Stimulated activated CD8-positive, alpha-beta memory T cell treated with anti-CD3 and anti-CD28 coated beads, Interleukin-12 subunit alpha, Interleukin-12 subunit beta, amount 100 ng/mL, for 24 hours (primary cell): ENCODE data around the gene USP22.
"Not testable (repeated sequence)": the region's sequence is repeated elsewhere in the genome, so short reads cannot be mapped to it uniquely, and the experiment has no call there.

Experiments used
- DNase-seq: peaks from one replicate; pipeline ENCODE4 v3.0.0-alpha.2; 2020; ENCODE audit errors: extremely low read depth

Gene USP22

DNA sequence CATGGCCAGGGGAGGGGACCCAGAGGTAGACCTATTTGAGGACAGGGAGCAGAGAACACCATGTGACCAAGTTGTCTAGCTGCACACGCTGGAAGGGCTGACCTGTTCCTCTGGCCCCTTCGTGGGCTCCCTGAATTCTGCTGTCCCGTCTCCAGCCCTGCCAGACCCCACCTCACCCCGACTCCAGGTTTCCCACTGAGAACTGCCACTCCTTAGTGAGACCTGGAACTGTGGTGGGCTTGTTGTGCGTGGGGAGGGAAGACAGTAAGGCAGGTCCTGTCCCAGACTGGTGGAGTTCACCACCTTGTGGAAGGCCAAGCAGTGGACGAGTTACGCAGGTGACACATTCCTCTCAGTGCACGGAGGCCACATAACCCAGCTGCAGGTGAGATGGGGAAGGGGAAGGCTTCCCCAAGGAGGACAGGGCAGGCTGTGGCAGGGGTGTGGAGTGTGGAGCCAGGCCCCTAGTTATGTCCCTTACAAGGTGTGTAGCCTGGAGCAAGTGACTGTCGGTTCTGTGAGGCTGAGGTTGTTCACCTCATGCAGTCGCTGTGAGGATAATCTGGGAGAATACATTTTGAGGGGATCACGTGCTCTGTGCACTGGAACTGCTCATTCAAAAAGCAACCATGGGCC is 54.7 kb downstream of the USP22 start:
- DNase-seq: no peak

DNA sequence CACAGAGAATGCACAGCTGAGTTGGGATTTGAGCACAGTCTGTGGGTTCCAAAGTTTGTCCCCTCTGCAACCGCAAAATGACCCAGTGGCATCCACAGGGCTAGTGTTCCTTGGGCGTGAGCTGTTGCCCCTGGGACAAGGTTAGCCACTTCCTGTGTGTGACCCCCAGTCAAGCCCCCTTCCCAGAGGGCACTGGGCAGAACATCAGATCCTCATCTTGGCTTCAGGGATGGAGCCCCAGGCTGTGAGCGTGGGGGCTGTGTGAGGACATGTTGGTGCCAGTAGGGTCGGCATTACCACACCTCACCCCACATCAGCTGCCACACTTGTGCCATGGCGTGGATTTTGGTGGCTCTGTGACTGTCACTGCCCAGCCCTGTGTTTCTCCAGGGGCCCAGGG is 55.3 kb downstream of the USP22 start:
- no peak for DNase-seq

DNA sequence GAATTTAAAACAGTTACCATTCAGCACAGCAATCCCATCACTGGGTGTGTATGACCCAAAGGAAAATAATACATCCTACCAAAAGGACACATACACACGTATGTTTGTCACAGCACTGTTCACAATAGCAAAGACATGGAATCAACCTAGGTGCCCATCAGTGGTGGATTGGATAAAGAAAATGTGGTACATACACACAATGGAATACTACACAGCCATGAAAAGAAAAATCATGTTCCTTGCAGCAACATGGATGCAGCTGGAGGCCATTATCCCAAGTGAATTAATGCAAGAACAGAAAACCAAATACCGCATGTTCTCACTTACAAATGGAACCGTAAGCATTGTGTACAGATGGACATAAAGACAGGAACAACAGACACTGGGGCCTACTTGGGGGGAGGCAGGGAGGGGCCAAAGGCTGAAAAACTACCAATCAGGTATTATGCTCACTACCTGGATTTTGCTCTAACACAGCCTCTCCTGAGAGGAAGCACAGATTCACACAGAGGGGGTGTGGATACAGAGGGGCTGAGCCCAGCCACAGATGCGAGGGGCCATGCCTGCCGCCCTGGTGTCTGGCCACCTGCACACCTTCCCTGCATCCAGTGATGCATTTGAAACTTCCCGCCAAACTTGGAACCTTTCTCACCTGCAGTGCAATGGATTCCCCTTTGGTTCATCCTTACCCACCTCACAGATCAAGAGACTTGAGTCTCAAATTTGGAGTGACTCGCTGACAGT is 55.9 kb downstream of the USP22 start:
- DNase-seq: no peak

DNA sequence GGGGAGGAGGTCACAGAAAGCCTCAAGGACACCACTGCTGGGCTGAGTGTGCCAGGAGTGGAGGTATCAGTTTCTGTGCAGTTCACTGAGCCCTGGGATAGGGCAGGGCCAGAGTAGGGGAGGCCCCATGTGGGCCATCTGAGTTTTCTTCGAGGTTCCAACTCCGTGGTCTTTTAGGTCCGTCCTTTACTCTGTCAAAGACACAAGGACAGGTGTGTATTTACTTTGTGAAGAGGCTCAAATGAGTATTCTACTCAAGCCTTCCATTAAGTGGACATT is 59.5 kb downstream of the USP22 start:
- no peak for DNase-seq

DNA sequence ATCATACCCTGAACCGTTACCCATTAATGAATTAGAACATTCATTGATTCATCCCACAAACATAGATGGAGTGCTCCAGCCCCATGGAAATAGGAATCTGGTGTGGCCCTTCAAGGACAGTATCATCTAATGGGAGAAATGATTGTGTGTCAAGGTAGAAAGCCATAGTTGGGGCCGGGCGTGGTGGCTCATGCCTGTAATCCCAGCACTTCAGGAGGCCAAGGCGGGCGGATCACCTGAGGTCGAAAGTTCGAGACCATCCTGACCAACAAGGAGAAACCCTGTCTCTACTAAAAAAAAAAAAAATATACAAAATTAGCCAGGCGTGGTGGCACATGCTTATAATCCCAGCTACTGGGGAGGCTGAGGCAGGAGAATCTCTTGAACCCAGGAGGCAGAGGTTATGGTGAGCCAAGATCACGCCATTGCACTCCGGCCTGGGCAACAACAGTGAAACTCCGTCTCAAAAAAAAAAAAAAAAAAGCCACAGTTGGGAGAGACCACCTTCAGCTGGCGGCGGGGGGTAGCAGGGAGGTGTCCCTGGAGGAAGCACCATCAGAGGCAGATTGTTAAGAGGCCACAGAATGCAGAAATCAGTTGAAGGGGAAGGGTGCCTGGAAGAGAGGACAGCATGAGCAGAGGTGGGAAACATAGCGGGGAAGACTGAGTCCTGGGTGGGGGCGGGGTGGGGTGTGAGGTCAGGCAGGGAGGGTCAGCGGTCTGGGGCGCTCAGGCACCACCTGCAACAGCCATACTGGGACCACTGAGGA is 60.0 kb downstream of the USP22 start:
- DNase-seq: no peak

DNA sequence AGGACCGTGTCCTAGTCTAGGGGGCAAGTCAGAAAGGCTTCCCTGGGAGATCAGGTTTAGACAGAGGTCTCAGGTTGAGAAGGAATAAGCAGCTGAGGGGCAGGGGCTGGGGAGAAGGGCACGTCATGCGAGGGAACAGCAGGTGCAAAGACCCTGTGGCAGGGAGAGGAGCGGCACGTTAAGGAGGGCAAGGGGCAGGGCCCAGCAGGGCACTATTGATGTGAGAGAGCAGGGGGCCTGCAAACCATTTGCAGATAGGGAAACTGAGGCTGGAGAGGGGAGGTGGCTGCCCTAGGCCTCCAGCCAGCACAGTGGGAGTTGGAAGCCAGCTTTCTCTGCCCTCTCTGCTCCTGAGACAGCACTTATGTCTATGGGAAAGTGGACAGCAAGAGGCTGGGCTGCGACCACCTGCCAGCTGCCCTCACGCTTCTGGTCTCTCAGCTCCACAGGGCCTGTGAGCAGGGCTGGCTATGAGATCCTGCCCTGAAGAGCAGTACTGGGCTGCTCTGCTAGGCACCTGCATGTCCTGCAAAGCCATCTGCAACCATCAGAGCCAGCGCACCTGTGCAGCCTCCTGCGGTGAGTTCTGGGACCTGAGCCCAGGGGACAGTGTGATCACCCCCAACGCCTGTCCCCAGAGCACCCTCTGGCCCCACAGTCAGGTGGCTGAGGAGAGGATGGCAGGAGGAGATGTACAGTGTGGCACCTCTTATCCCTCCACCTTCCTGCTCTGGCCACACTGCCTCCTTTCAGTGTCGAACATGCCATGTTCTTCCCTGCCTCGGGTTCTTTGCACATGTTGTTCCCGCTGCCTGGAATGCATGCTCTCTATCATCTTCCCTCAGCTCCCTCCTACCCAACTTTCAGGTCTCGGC is 61.5 kb downstream of the USP22 start:
- DNase-seq: no peak

DNA sequence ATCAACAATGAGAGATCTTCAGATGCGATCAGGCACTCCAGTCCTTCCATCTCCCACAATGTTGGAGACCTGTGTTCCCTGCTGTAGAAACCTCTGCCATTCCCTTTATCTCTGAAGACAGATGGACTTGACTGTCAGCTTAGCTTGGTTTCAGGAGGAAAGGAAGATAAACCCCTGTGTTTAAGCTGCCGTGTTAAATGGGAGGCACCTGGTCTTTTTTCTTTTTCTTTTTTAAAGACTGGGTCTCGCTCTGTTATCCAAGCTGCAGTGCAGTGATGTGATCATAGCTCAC is 63.1 kb downstream of the USP22 start:
- DNase-seq: no peak

DNA sequence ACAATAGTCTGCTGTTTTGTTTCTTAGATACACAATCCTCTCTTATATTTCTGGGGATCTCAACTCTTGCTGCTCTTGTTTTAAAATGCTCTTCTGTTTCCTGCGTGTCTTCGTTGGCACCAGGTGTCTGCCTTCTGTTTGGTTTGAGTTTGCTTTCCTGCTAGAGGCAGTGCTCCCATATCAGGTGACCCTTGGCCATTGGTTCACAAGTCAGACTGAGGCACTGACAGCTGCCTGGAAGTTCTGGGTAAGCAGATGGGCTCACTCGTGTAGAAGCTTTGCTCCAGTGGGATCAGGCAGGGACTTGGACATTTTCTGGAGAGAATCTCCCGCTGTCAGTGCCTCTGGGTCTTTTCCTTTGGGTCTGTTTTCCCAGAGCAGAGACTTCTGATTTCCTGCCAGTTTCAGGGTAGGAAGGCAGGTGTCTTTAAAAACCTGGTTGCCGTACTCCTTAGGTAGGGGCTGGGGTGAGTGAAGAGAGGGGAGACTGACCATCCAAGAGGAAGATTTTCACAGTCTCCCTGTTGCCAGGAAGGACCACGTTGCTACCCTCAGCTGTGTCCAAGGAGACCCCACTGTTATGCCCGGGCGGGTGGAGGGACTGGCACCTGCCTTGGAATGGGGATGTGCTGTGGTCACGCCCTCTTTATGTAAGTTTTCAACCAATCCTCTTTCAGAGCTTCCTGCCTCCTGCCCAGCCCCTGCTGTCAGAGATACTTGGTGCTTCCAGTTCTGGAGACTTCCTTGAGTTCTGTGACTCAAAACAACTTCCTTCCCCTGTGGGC is 63.6 kb downstream of the USP22 start:
- not testable (repeated sequence) for DNase-seq

DNA sequence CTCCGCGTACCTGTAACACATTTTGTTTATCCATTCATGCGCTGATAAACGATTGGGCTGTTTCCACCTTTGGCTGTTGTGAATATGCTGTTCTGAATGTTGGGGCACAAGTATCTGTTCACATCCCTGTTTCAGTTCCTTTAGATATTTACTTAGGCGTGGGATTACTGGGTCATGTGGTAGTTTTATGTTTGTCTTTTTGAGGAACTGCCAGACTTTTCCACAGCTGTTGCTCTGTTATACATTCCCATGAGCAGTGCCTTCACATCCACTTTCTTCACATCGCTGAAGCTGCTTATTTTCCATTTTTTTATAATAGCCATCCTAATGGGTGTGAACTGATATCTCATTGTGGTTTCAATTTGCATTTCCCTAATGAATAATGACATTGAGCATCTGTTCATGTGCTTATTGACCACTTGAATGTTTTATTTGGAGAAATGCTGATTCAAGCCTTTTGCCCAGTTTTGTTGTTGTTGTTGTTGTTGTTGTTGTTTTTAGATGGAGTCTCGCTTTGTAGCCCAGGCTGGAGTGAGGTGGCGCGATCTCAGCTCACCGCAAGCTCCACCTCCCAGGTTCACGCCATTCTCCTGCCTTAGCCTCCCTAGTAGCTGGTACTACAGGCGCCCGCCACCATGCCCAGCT is 65.1 kb downstream of the USP22 start:
- not testable (repeated sequence) for DNase-seq

DNA sequence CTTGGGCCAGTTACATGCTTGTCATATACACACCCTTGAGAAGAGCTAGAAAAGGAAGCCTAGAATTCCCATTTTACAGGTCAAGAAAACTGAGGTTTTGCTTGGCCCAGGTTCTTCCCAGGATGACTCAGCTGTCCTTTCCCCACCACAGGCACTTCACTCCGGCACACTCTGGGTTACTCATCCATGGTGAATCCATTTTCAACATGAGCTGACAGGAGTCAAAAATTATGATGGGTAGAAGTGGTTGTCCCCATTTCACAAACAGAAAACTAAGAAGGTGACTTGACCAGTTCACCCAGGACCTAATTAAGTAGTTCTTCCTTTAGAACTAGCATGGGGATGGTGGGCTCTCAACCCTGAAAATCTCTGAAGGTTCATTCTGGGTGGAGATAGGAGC is 67.2 kb downstream of the USP22 start:
- DNase-seq: no peak

DNA sequence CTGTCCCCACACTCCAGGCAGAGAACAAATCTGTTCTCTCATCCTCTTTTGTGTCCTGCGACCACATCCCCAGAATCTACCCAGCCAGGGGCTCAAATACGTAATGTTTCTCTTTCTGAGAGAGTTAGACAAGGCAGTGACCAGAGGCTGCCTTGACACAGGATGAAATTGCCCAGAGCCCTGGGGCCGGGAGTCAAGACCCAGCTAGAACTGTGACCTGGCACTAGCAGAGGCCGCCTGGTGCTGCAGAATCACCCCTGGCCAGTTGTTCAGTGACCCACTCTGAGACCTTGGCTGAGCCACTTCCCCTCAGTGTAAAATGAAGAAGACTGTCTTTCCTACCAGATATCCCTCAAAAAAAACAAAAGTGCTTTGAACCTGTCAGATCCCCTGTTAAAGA is 72.5 kb downstream of the USP22 start:
- DNase-seq: no peak

DNA sequence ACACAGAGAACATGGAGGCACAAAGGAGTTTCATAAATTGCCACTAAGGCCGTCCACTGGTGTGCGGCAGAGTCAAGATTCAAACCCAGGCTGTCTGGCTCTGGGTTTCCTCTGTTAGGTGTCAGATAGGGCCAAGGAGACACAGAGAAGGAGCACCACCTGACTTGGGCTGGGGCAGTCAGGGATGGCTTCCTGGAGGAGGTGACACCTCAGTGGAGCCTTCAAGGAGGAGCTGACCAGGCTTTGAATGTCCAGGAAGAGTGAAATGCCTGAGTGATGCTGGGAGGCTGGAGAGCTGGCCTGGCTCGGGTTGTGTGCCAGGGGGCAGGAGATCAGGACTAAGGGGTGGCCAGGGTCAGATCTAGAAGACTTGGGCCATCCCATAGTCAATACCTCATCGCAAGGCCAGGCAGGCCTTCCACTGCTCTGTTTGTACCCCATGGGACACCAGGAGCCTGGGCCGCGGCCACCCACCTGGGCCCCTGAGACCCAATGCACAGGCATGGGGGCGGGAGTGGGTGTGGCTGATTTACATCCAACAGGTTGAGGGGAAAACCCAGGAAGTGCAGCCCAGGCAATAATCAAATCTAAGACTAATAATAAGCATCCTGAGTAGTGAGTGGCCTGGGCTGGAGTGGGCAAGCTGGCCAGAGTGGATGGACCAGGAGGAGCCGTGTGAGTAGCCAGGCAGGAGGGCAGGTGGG is 73.7 kb downstream of the USP22 start:
- DNase-seq: no peak

DNA sequence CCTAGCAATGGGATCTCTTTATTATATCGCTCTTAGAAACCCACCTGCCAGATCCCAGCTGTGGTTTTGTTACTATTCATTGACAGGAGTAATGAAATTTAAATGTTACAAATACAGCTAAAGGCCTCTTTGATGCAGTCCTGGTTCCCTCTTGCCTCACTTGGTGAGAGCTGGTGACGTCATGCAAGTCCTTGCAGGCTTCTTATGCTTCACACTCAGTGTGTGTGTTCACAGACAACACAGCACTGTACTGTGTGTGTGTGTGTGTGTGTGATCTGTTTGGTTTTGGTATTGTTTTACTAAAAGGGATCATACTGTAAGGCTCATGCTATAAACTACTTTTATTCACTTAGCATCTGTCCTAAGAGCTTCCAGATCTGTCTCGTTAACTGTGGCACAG is 75.0 kb downstream of the USP22 start:
- no peak for DNase-seq

DNA sequence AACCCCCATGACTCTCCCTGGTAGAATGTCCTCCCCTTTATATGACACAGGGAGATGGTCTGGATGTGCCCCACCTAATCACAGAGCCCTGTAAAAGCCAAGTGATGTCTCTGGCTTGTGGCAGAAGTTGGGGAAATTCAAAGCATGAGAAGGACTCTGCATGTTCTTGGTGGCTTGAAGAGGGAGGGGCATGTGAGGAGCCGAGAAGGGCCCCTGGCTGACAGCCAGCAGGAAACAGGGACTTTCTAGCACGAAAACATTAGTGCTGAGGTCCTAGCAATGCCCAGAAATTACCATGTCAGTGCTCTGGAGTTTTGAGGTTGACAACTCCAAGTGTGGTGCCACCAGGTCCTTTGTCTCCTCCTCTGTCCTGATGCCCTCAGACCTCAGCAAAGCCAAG is 75.9 kb downstream of the USP22 start:
- DNase-seq: no peak

DNA sequence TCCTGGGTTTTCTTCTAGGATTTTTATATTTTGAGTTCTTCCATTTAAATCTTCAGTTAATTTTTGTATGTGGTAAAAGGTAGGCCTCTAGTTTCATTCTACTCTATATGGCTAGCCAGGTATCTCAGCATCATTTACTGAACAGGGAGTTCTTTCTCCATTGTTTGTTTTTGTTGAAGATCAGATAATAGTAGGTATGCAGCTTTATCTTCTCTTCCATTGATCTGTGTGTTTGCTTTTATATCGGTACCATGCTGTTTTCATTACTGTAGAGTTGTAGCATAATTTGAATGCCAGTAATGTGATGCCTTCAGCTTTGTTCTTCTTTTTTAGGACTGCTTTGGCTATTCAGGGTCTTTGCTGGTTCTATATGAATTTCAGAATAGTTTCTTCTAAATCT is 77.3 kb downstream of the USP22 start:
- DNase-seq: no peak

DNA sequence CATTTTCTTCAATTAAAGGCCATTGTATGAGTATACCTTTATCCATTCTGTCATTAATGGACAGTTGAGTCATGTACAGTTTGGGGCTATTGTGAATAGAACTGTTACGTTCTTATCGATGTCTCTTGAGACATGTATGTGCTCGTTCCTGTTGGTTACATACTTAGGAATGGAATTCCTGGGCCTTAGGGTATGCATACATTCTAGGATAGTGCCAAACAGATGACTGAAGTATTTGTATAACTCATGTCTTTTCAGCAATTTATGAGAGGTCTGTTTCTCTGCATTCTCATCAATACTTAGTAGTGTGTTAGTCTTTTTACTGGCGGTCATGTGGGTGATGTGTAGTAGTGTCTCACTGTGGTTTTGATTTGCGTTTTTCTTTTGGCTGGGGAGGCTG is 81.2 kb downstream of the USP22 start:
- no peak for DNase-seq

DNA sequence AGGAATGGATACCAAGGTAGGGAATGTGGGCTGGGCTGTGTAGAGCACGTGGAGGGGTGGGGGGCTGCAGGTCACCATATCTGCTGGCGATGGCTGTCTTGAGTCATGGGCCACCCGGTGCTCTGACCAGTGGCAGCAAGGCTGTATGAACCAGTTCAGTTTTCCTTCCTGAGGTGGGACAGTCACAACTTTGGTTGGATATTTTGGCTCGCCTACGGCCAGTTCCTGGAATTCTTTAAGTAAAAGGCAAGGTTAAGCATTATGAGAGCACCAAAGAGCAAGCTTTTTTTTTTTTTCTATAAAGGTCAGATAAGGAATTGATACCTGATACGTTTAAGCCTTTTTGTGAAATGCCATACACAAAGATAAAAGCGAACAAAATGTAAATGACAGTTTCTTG is 81.9 kb downstream of the USP22 start:
- DNase-seq: no peak

DNA sequence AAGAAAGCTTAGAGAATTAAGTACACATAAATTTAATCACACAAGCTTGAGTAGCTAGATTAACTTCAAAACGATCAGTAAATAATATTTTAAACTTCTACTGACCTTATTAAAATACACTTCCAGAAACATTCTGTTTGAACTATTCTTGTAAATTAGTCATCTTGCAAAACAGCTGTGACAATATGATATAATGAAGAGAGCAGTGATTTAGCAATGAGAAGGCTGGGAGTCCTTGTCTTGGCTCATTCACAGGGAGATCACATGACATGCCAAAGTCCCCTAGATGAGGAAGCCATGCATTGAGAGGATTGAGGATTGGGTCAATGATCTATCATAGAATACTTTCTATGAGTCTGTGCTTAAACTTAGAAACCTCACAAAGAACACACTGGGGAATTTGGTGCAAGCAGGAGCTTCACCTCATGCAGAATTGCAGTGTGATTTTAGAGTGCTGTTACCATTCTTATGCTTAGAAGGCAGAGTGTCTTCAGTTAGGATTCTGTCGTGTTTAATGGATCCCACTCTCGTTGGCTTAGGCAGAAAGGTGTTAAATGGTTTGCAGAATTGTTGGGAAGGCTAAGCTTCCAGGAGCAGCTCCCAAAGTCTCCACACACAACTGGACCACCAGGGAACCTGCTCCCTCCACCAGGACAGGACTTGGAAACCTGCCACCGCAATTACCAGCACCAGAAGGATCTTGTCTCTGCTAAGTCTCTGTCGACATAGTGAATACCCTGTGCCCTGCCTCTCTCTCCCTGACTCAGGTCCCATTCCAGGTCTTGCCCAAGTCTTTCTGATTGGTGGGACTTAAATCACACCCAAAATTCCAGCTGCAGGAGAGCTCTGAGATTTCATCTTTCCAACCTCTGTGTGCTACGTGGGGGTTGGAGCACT is 87.1 kb downstream of the USP22 start:
- no peak for DNase-seq

DNA sequence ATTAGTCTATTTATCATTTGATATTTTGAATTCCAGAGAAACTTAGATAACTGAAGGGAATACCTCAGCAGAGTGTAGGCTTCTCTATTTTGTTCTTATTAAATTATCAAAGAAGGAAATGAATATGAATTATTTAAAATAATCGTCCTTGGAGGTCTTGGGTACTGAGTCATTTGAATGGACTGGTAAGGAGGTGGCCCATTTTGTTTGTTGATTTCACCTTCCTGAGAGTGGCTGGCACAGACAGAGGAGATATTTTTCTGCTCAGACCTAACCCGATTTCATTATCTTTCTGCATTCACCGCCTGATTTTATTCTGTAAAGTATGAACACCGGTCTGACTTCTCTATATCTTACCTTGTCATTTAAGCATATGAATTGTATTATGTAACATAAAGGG is 88.0 kb downstream of the USP22 start:
- DNase-seq: no peak

DNA sequence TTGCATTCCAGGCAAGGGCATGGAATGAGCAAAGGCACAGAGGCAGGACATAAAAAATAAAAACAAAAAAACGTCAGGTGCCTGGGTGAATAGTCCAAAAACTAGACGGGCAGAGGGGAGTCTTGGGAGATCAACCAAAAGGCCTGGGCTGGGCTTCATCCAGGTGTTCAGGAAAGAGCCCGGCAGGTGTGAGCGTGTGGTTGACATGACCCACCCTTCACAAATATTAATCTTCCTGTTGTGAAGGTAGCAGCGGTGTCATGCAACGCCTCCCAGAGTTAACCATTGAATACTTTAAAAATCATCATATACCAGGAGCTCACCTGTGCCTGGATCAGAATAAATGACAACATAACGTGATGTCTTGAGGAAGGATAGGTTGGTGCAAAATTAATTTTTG is 90.6 kb downstream of the USP22 start:
- DNase-seq: no peak
